Coronary artery (tissue), 2 donors: ENCODE results near the gene PARP12.

ENCODE experiments used
- DNase-seq: peaks from one replicate; pipeline ENCODE4 v3.0.0-alpha.2; 2017; ENCODE audit warnings: low spot score
- H3K27ac ChIP-seq, 2 donors: fragments of 200-600 bp; sonication (generic); one replicate each; pipeline ENCODE4 v1.5.1; 2016 to 2019
- H3K4me3 ChIP-seq: fragments of 200-600 bp; sonication (generic); 2 replicates; pipeline ENCODE4 v1.5.1; 2016; ENCODE audit warnings: mild to moderate bottlenecking, moderate library complexity
- TF ChIP-seq, protein P1 (sequence below): fragments of 200-600 bp; sonication (generic); IDR thresholded peaks from one replicate; pipeline ENCODE4 v1.5.1; 2019; ENCODE audit warnings: antibody characterized with exemption

PARP12 gene

DNA sequence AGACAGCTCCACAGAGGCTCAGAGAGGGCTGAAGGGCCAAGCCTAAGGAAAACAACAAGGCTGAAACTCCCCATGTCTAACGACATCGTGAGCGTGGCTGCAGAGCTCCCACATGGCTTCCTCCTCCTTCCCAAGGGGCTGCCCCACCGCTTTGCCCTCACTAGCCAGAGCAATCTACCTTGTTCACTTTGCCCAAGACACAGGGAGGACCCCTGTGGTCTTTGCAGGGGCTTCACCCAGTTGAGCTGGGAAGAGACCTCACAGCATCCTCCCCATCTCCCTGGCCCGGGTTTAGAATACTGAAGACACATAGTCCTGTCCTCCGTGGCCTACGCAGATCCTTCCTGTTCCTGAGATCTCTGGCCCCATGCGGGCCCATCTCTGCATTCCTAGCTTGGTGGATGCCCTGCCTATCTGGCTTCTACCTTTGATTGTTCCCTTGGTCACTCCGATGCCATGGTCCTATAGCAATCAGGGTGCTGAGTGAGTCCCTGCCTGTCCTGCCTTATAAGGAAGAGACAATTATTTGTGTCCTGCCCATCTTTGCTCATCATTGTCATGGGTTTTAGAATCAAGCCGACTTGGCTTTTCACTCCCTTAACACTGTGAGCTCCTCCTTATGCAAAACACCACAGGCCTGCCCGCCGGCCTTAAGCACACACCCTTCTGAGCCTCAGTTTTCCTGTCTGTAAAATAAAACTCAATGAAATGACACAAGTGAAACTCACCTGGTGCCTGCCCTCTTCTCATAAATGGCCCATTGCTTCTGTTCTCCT is 73.2 kb downstream of the PARP12 start:
- H3K4me3 ChIP-seq = no peak overlapping the region
- H3K27ac ChIP-seq = no peak overlapping the region
- DNase-seq = no peak
- TF ChIP-seq, protein P1, sequence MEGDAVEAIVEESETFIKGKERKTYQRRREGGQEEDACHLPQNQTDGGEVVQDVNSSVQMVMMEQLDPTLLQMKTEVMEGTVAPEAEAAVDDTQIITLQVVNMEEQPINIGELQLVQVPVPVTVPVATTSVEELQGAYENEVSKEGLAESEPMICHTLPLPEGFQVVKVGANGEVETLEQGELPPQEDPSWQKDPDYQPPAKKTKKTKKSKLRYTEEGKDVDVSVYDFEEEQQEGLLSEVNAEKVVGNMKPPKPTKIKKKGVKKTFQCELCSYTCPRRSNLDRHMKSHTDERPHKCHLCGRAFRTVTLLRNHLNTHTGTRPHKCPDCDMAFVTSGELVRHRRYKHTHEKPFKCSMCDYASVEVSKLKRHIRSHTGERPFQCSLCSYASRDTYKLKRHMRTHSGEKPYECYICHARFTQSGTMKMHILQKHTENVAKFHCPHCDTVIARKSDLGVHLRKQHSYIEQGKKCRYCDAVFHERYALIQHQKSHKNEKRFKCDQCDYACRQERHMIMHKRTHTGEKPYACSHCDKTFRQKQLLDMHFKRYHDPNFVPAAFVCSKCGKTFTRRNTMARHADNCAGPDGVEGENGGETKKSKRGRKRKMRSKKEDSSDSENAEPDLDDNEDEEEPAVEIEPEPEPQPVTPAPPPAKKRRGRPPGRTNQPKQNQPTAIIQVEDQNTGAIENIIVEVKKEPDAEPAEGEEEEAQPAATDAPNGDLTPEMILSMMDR = no peak

DNA sequence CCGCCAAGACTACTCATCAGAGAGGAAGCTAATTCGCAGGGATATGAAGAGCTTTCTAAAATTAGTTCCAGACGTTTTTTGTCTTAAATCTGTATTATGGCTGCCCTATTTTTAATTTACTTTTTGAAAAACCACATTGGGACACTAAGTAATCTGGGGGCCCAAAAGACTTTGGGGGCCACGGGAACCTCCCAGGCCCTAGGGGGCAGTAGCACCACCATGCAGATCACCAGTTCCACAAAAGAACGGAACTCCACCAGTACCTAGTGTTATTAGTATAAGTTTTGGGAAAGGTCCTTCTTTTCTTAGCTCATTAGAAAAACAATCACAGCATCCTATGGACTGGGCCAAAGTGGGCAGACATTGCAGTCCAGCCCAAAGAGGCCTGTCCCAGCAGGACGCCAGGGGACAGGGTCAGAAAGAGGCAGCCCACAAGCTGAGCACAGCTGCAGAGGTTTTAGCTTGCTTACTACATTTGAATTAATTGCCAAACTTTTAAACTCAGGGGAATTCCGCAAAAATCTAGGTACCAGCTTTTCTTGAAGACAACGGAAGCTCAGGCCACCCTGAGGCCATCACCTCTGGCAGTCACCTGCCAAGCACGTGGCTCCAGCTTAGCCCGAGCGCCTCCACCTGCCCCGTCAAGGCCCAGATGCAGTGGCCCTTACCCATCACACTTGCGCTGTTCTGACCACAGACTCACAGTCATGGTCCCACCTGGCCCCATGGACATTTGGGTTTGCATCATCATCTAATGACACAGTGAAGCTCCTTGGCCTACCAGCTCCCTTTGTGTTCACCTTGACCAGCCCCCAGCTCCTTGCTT is 74.8 kb downstream of the PARP12 start:
- Histone ChIP-seq H3K27ac (no peak overlapping the region), H3K4me3 (no peak overlapping the region)
- TF ChIP-seq, protein P1 = no peak
- DNase-seq = no peak

DNA sequence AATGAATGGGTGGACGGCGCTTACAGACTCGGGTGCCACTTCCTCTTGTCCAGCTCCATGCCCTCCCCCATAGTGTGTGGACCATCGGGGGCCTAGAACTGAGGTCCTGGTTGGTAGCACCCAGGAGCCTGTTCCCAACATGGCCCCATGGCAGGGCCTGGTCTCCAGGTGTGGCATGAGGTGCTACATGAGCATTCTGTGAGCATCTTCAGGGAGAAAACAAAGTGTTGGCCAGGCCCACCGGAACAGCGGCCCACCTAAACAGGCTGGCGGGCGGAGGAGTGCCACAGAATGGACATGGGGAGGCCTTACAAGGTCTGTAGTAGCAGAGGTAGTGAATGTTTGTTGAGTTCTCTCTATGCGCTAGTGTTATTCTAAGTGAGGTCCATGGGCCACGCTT is 76.9 kb downstream of the PARP12 start:
- TF ChIP-seq, protein P1 = no peak
- H3K4me3 ChIP-seq = no peak overlapping the region
- no peak overlapping the region for H3K27ac ChIP-seq
- no peak for DNase-seq

DNA sequence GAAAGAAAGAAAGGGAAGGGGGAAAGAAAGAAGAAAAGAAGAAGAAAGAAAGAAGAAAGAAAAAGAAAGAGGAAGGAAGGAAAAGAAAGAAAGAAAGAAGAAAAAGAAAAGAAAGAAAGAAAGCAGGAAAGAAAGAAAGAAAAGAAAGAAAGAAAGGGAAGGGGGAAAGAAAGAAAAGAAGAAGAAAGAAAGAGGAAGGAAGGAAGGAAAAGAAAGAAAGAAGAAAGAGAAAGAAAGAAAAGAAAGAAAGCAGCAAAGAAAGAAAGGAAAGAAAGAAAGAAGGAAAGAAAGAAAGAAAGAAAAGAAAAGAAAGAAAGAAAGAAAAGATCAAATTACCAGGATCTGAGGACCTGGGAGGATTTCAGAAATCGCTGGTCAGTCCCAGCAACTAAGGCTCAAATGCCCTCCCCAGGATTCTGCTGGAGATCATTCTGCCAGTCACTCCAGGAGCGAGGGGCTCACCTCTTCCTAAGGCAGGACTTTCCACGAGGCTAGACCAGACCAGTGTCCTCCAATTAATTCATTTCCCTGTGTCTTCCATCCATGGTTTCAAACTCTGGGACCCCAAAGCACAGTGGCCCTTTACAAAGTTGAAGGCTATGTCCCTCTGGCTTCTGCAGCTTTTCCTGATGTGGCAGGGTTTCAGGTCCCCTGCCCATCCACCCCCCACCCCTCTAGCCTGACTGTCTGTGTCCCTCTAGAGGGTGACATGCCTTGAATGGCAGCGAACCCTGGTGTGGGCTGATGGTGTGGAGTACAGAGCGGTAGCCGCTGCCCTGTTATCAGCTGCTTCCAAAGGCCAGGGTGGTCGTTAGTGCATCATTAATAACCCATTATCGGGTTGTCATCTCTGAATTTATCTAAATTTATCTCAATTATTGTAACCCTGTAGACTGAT is 77.9 kb downstream of the PARP12 start:
- TF ChIP-seq, protein P1 = no peak
- Histone ChIP-seq H3K4me3 (no peak overlapping the region), H3K27ac (no peak overlapping the region)
- DNase-seq = no peak

DNA sequence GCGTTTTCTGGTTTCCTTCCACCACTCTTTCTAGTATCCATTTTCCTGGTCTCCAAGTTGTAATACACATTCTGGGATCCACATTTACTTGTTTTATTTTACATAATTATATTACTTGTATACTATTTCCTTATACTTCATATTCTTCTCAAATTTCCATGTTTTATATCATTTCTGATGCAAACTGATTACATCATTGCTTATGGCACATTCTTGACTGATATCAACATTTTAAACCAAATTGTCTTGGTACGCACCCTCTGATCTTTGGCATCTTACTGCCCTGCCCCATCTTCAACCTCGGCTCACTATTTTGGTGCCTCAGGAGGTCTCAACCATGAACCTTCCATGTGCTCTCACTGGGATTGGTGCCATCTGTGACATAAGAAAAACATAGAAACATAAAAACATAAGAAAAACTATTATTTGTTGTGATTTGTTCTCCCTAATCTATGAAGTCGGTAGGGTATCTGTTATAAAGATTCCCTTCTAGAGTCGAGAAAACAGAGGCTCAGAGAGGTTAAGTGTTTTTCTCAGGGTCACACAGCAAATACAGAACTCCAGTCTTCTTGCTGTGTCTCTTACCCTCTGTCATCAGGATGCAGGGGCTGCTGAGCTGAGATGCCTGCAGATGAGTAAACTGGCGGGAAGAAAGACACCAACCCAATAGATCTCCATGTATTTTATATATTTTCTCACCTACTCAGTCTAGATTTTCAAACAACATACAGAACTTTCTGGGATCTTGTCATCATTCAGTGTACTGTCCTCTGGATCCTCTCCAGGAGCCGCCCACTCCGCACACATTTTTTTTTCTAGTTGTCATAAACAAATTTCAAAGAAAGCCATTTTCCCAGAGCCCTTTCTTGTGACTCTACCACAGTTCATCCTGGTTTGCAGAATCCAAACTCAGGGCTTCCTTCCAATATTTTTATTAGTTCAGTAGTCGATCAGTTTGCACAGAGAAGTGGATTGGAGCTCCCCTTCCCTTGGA is 79.5 kb downstream of the PARP12 start:
- no peak overlapping the region for H3K27ac ChIP-seq
- no peak for DNase-seq
- TF ChIP-seq, protein P1 = no peak
- H3K4me3 ChIP-seq = no peak overlapping the region

DNA sequence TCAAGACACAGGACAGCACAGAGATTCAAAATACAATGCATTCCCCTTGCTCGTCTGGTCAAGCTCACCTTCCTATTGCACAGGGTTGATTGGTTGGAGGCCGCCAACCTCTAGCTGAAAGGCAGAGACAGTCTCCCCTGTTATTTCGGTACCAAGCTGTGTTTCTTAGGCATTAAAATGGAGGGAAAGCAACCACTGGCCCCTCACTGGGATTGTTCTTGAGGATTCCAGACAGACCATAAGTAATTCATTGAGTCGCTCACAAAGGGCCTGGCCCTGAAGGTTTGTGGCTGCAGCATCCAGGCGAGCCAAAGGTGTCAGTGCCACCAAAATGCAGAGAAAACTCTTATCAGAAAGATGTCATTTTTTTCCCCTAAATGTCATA is 81.2 kb downstream of the PARP12 start:
- DNase-seq = no peak
- TF ChIP-seq, protein P1 = no peak
- no peak overlapping the region for H3K4me3 ChIP-seq
- H3K27ac ChIP-seq = no peak overlapping the region
